Loucy (cell line): ENCODE measurements around the gene ACD.

Source experiments
- CTCF ChIP-seq: fragments of 200-600 bp; sonication (generic); conservative IDR thresholded peaks from 2 replicates; pipeline ENCODE4 v1.5.1; 2014; ENCODE audit warnings: mild to moderate bottlenecking, antibody characterized with exemption, low read length
- EZH2phosphoT487 ChIP-seq: fragments of 200-600 bp; IDR thresholded peaks from 2 replicates; pipeline ENCODE4 v1.6.1; 2018; ENCODE audit warnings: antibody characterized with exemption, mild to moderate bottlenecking, moderate library complexity, borderline replicate concordance

- TF ChIP-seq CTCF (no peak), EZH2phosphoT487 (no peak)
These were observed 5.5 kb upstream of the ACD start for GRCh38 chr16:67665598-67665997.
